GM21360 (cell line): ENCODE measurements around the gene RBM4.

ENCODE experiments used
- ATAC-seq: cut with Tn5 transposase; IDR thresholded peaks from one replicate; pipeline ENCODE4 v1.9.1; 2021; ENCODE audit warnings: mild to moderate bottlenecking, moderate library complexity; ENCODE audit not compliant: unreplicated experiment

Gene RBM4

DNA sequence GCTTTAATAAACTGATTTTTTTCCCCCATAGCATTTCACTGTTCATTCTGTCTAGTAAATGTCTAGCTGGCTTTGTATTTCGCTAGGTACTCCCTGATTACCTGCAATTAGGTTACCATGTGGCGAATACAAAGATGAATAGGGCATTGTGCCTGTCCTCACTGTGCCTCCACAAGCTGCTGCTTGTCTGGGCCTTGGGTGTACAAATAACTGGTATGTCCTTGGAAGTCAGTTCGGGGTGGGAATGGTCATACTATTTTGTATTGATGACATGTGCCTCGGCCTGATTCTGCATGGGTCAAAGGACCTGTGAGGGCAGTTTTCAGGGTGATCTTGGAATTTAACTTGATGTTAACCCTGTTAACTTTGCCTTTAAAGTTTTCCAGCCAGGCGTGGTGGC is 11.4 kb downstream of the RBM4 start:
- no peak for ATAC-seq

DNA sequence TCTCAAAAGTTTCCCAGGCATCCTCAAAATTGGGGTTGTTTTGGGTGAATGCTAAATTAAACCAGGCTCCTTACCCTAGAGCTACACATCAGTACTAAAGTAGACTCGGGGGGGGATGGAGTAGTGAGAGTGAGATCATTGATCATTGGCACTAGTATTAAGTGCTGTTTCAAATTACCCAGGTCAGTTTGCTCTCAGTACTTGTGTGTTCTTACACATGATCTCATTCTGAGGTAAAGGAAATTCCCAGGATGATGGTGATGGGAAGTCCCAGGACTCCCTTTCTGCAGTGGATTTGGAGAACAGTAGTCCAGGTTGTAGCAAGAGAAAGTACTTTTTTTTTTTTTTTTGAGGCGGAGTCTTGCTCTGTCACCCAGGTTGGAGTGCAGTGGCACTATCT is 12.5 kb downstream of the RBM4 start:
- ATAC-seq = no peak

DNA sequence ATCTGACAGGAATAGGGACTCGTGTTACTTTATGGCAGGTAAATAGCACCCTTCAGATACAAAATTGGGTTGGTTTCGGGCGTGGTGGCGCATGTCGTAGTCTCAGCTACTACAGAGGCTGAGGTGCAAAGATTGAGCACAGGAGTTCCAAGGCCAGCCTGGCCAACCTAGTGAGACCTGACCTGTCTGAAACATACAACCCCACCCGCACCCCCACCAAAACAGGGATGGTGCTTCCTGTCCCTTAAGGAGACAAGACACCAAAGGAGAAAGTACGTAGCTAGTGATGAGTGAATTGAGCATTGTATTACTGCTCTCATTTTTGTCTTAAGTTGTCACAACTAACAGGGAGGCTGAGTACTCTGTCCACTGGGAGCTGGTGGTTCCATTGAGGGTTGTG is 14.1 kb downstream of the RBM4 start:
- ATAC-seq = no peak

DNA sequence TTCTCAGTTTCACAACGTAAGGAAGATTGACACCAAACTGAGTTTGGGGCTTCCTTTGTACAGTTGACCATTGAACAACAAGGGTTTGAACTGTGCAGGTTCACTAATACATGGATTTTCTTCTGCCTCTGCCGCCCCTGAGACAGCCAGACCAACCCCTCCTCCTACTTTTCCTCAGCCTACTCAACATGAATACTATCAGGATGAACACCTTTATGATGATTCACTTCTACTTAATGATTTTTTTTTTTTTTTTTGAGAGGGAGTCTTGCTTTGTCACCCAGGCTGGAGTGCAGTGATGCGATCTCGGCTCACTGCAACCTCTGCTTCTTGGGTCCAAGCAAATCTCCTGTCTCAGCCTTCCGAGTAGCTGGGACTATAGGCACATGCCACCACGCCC is 14.6 kb downstream of the RBM4 start:
- no peak for ATAC-seq

DNA sequence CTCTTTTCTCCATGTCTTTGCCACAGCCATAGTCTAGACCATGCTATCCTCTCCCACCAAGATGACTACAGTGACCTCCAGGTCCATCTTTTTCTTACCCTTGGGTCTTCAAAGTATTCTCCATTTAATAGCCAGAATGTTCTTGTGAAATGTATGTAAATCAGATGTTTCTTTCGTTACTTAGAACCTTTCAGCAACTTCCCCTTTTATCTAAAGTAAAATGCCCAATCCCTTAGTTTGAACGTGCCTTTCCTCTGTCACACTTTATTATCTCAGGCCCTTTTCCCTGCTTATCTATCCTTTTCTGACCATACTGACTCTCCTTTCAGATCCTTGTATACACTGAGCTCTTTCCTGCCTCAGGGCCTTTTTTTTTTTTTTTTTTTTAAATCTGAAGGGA is 21.3 kb downstream of the RBM4 start:
- ATAC-seq = no peak

DNA sequence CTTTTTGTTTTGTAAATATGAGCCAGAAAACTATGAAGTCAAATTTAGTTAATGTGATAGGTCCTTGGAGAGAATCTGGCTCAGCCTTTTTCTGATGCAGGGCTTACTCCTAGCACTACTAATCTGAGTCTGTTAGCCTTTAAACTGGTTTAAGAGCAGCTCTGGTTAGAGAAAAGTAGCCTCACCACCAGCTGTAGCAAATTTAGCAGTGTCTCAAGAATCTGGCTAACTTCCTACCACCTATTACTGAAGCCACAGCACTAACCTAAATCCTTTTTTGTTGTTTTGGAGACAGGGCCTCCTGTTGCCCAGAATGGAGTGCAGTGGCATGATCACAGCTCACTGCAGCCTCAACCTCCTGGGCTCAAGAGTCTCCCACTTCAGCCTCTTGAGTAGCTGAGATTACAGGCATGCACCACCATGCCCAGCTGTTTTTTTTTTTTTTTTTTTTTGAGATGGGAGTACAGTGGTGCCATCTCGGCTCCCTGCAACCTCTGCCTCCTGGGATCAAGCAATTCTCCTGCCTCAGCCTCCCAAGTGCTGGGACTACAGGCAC is 25.3 kb downstream of the RBM4 start:
- ATAC-seq = no peak

DNA sequence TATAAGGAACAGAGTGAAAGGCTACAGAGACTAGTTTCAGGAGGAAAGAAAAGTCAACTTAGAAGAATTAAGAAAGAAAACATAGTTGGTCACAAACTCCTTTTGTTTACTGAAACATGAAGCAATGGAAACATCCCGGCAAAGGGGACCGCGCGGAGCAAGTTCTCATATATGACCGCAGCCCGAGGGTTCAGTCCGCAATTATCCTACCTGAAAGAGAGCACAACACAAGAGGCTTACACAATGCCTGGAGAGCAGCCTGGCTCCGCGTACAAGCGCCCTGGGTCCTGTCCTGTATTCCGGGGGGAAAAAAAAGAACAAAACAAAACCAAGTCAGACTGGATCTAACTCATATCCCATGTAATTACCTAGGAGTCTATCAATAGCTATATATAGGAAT is 26.9 kb downstream of the RBM4 start:
- no peak for ATAC-seq

DNA sequence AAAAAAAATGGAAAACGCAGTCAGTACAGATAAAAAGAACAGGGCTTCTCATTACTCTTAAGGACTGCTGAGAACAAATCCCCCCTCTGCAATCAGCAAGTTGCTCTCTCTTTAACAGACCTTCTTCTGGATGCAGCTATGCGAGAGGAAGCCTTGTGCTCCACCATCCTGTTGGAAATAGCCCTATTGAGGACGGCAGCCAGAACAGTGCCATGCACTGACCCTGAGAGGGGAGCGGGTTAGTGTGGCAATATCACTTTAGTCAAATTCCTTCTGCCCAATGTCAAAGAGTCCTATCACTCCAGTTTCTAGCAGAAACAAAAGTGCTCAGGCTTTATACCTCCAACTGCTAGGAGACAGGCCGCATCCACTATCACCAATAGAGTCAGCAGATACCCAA is 32.3 kb downstream of the RBM4 start:
- no peak for ATAC-seq

DNA sequence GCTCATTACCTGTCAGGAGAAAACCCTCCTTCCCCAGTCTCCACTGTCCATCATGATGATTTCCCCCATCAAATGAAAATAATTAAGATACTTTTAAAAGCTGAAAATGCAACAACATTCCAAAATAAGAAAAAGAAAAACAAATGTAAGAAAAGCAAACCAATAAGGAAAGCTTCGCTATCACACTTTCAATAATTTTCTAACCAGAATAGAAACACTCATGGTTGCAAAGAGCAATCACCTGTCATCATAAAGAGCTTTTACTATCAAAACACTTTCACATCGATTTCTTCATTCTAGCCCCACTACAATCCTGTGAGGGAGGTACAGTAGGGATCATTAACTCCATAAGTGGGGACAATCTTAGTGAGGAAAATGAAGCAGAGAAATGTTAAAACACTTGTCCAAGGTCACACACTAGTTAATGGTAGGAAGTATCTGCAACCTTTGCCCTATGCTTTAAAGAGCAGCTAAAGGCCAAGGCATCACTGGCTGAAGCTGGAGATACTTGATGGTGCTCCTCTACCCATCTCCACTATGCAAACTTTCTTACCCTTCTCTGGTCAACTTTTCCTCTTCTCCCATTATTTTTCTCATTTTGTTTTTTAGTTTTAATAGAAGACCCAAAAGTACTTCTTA is 36.6 kb downstream of the RBM4 start:
- no peak for ATAC-seq

DNA sequence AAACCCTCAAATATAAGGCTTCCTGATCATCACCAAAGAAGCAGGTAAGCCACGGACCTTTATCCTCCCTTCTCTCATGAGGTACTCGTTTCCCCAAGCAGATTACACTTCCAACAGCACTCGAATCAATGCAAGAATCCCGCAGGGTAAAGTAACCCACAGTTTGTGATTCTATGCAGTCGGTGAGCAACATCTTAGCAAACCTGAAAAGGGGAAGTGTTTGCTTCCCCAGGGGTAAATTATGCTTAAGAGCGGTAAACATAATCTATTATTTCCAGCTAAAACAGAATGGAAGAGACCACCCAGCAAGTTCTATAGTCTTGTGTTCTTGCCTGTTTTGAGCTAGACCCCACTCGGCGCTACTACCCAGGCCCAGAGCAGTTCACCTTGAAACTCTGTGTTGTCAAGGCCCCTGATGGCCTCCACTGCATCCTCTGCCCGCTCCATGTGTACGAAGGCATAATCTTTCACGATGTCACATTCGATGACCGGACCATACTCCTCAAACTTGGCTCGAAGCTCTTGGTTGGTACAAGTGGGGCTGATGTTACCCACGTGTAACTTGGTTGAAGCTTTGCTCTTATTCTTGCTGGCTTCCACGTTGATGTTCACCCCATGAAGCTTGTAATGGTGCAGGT is 37.9 kb downstream of the RBM4 start:
- ATAC-seq = no peak

DNA sequence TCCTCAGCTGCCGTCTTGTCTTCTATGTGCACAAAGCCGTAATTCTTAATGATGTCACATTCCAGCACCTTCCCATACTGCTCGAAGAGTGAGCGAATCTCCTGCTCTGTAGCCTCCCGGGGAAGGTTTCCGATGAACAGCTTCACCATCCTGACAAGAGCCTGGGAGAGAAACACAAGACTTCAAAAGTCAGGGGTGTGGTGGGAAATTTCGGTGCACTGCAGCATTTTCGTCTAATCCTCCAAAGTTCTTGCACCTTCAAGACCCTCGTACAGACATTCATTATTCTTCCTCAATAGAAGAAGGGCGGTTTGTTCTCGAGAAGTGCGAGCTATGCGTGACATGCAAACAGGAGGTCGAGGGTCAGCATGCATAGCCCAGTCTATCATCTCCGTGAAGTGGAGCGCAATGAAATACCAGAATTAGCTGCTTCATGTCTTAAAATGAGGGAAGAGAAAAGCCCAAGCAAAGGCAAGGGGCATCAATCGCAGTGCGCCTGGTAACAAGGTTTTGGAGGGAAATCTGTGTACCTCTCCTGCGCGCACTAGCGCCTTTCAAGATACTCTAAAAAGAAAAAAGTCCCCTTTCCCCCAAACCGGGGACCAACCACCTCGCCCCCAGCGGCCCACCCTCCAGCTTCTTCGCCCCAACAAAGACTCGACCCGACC is 38.6 kb downstream of the RBM4 start:
- ATAC-seq = no peak

DNA sequence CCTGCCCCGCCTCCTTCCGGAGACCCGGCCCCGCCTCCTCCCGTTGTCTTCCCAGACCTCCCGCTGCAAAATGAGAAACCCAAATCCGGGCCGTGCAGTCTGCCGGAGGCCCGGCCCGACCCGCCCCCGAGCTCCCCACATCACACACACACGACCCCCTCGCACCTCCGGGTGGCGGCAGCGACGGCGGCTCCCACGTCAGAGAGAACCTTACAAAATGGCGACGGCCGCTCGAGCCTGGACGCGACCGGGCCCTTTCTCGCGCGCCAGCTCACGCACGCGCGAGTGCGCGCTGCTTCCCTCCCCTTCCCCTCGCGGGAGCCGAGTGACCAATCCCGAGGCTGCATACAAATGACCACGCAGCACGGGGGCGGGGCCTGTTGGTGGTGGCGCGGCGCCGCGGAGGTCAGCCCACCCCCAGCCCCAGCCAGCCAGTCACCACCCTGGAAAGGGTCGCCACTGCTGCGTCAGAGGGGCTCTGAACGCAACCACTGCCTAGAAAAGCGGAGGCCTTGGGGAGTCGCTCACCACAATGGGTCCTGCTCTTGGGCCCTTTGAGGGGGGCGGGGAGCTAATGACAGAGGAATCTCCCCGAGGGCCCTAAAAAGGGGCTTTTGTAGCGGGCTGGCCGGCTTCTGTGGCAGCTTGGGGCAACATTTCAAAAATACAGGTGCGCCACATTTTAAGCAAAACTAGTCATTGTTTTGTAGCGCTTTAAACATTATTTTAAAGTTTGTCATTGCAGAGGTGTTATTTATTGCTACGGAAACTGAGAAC is 39.3 kb downstream of the RBM4 start, which contains the start of gene RBM4B:
Gene RBM4B, minus strand, starts transcription at position 289 of the 777 bp plus-strand sequence. CDS start 808 bp downstream, outside the sequence.
- peak; percentile 78 for ATAC-seq

DNA sequence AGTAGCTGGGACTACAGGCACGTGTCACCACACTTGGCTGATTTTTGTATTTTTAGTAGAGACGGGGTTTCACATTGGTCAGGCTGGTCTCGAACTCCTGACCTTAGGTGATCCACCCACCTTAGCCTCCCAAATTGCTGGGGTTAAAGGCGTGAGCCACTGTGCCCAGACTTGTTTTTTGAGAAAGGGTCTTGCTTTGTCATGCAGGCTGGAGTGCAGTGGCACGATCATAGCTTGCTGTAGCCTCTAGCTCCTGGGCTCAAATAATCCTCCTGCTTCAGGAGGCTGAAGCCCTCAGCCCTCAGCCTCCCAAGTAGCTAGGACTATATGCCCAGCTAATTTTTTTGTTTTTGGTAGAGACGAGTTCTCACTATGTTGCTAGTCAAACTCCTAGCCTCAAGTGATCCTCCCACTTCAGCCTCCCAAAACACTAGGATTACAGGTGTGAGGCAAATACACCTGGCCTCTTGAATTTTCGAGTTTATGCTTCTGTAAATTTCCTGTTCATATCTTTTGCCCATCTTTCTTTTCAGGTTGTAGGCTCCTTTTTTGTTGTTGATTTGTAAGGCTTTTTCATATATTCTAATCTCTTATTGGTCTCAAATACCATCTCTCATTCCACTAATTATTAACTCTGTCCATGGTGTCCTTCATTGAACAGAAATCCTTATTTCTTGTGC is 42.6 kb downstream of the RBM4 start:
- no peak for ATAC-seq

DNA sequence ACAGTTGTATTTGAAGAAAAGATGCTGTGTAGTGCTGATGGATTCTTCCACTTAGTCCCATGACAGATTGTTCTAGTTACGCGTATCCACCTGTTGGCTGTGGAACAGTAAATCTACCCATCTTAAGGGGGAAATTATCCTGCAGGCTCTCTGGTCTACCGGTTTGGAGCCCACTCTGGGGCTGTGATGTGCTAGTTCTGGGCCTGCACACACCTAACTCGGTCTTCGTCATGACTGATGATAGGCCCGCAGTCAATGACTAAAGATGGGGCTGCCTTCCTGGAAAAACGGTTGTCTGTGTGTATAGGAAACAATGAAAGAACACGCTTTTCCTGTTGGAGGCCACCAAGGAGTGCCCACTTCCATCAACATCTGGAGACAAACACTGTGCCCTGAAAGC is 45.4 kb downstream of the RBM4 start:
- ATAC-seq = no peak

DNA sequence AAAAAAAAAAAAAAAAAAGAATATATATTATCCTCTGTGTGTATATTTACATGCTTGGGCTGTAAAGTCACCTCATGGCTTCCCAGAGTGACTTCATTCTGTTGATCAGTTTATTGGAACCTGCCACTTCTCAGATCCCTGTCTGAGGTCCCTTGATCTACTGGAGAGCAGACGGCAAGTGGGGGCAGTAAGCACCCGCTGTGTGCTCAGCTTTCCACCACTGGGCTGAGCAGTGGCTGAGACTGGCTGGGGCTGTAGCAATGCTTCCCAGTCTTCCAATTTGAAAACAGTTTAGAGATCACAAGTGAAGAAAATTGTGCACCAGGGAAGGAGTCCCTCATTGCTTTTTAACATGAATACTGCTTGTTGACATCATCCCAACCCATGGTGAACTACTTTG is 46.1 kb downstream of the RBM4 start:
- no peak for ATAC-seq

DNA sequence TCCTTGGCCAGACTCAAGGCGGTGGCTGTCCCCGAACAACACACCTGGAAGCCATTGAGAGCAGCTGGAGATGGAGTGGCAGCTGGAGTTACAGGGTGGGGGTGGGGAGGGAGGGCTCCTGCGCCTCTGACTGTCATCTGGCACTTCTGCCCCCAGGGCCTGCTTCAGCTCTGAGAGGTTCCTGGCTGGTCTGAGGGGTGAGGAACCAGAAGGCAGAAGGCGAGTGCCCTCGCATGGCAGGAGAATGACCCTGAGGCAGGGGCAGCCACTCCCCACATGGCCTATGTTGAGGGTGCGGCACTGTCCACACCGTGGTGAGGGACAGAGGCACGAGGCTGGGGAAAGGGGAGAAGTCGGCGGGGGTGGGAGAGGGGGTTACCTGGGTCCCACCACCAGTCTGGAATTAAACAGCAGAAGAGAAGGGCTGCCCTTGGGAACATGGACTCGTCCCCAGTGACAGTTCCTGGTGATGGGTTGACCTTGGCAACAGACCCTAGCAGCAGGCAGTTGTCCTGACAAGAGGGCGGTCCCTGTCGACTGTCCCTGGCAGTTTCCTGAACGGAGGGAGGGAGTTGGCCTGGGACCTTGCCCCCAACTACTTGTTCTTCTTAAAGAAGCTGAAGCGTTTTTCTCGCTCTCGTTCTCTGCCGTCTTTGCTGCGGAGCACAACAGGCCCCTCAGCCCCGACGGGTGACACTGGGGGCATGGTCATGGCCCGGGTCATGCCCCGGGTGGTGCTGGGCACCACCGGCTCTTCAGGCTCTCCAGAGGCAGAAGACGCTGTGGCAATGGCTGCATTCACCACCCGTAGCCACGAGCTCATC is 47.0 kb downstream of the RBM4 start:
- no peak for ATAC-seq

DNA sequence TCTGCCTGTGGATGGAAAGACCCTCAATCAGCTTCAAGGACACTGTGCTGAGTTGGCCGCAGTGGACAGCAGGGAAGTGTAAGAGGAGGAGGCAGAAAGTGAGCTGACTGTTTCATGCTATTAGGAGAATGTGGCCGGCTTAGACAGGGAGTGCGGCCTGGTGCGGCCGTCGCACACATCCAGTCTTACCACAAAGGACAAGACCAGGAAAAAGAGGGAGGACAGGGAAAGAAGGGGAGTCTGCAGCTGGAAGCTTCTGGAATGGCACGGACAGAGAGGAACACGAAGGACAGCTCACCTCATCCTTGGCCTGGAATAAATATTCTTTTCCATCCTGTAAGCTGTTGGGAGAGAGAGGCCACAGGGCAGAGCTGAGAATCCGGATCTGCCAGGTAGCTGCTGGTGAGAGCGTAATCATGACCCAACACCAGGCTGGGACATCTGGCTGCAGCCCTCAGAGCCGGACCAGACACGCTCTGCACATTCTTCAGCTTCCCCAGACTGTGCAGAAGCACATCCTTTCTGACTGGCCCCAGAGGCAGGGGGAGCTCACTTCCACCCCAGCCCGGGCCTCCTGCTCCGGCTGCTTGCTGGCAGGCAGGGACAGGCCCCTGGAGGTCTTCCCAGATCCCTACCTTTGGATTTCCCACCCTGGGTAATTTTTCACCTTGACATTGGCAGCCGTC is 47.7 kb downstream of the RBM4 start:
- ATAC-seq = no peak

DNA sequence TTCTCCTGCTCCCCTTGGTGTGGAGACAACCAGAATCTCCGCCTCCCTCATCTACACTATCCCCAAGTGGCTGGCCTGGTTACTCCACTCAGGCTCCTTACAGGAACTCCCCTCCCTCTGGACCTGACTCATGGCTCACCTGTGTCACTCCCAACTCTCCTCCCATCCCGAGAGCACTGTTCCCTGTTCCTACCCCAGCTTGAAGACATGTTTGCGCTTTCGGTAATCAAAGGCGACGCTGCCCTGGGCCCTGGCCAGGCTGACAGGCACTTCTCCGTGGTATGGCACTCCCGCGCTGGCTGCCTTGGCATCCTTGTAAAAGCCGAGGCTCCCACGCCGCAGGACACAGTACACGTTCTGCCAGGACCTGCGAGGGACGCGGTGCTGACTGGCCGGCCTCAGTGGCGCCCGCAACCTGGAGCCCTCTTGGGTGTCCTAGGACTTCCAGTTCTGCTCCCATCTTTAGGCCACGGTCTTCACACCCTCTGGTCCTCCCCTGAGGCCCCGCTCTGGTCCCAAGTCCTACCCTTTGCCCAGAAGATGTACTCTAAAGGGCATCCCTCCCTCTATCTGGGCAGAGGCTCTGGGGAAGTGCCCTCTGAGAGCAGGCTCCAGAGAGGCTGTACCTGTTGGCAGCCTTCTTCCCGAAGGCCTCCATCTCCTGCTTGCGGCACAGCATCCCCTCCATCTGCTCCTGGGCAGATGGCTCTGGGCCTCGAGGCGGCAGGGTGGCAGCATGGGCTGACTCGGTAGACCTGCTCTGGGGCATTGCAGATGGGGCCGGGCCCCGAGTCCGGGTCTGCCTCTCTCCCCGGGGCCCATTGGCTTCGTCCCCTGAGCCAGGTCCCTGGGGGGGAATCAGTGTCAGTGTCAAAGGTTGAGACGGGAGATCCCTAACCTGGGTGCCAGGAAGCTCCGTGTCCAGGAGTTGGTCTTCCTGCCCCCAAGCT is 48.6 kb downstream of the RBM4 start:
- no peak for ATAC-seq
